Measurements from ENCODE around the gene NIPAL3. TPM values are rescaled to one million over a fixed set of nuclear protein-coding genes. Genes with fewer than 3 reads are reported as not detected.
"Not testable (repeated sequence)": the region's sequence is repeated elsewhere in the genome, so short reads cannot be mapped to it uniquely, and the experiment has no call there.

The NIPAL3 gene
- polyA plus RNA-seq, 2 donors, result 10.3 to 11.3 TPM

DNA sequence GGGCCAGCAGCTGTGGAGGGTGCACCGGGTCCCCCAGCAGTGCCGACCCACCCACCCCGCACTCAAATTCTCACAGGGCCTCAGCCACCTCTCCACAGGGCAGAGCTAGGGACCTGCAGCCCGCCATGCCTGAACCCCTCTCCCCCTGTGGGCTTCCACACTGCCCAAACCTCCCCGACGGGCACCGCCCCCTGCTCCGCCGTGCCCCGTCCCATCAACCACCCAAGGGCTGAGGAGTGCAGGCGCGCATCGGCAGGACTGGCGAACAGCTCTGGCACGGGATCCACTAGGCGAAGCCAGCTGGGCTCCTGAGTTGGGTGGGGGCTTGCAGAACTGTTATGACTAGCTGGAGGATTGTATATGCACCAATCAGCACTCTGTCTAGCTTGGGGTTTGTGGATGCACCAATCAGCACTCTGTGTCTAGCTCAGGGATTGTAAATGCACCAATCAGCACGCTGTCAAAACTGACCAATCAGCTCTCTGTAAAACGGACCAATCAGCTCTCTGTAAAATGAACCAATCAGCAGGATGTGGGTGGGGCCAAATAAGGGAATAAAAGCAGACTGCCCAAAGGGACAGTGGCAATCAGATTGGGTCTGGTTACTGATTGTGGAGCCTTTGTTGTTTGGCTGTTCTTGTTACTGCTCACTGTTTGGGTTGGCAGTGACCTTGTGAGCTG lies 74.6 kb downstream of the NIPAL3 start:
- 97% methylated on average over 18 of the region's 18 CpGs for WGBS, 2 donors

DNA sequence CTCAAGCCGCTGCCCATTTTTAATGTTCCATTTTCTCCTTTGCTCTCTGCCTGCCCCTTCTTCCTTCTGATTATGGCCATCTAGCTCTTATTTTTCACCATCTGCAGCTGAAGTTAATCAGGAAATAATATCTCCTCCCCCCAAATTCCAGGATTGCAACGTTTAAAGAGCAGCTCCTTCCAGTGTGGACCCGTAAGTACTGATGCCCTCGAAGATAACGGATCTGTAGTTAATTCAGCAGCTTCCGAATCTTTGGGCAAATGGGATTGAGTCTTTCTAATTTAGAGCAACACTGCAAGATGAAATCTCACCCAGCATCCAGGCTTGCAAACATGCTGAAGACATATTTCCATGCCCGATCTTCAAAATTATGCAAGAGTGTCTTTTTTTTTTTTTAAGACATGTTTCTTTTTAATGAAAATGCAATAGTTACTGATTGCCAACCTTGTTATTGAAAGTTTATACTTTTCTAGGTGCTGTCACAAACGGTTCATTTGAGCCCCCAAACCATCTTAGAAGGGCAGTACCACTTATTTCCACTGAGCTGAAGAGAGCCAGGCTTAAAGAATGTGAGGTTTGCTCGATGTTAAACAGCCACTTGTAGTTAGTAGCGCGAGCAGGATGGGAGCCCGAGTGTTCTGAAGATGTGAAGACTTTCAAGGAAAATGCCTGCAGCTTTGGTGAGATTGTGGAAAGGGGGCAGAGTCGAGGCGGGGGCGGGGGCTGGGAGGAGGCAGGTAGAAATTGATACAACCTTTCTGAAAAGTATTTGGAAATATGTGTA lies 76.2 kb downstream of the NIPAL3 start:
- Histone ChIP-seq H3K4me3 (ENCODE audit: low read depth in 1 of 2, low read length in 2 of 2) (no peak overlapping the region), H3K27ac (ENCODE audit: low read depth in 2 of 2, low read length in 1 of 2) (no peak overlapping the region), H3K36me3 (ENCODE audit: control insufficient read depth in 2 of 2, insufficient read depth in 2 of 2, low read length in 1 of 2) (no peaks in the 10 kb centered on the region), H3K4me1 (ENCODE audit: control insufficient read depth in 2 of 2, insufficient read depth in 2 of 2, low read length in 1 of 2) (no peaks in the 10 kb centered on the region), H3K27me3 (ENCODE audit: control insufficient read depth in 1 of 2, insufficient read depth in 2 of 2, low read length in 2 of 2) (no peaks in the 10 kb centered on the region), H3K9me3 (ENCODE audit: control insufficient read depth in 2 of 2, insufficient read depth in 1 of 2, low read depth in 1 of 2, low read length in 1 of 2) (no peaks in the 10 kb centered on the region)
- WGBS, 2 donors, result 57 to 62% methylated on average over 15 of the region's 15 CpGs

More for the DNA sequence above, 74.6 kb downstream of the NIPAL3 start:
- H3K36me3 ChIP-seq (ENCODE audit: control insufficient read depth in 2 of 2, insufficient read depth in 2 of 2, low read length in 1 of 2), result no peaks in the 10 kb centered on the region
- H3K9me3 ChIP-seq (ENCODE audit: control insufficient read depth in 2 of 2, insufficient read depth in 1 of 2, low read depth in 1 of 2, low read length in 1 of 2), result no peaks in the 10 kb centered on the region
- no peak overlapping the region for H3K27ac ChIP-seq (ENCODE audit: low read depth in 2 of 2, low read length in 1 of 2)
- no peaks in the 10 kb centered on the region for H3K4me1 ChIP-seq (ENCODE audit: control insufficient read depth in 2 of 2, insufficient read depth in 2 of 2, low read length in 1 of 2)
- H3K27me3 ChIP-seq (ENCODE audit: control insufficient read depth in 1 of 2, insufficient read depth in 2 of 2, low read length in 2 of 2), result no peaks in the 10 kb centered on the region
- H3K4me3 ChIP-seq (ENCODE audit: low read depth in 1 of 2, low read length in 2 of 2), result no peak overlapping the region

DNA sequence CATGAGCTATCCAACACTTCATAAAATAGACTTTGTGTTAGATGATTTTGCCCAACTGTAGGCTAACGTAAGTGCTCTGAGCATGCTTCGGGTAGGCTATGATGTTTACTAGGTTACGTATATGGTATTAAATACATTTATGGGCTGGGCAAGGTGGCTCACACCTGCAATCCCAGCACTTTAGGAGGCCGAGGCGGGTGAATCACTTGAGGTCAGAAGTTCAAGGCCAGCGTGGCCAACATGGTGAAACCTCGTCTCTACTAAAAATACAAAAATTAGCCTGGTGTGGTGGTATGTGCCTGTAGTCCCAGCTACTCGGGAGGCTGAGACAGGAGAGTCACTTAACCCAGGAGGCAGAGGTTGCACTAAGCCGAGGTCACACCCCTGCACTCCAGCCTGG lies 77.3 kb downstream of the NIPAL3 start:
- not testable (repeated sequence) for H3K36me3 ChIP-seq (ENCODE audit: control insufficient read depth in 2 of 2, insufficient read depth in 2 of 2, low read length in 1 of 2); H3K27me3 ChIP-seq (ENCODE audit: control insufficient read depth in 1 of 2, insufficient read depth in 2 of 2, low read length in 2 of 2); H3K27ac ChIP-seq (ENCODE audit: low read depth in 2 of 2, low read length in 1 of 2); H3K4me3 ChIP-seq (ENCODE audit: low read depth in 1 of 2, low read length in 2 of 2); H3K9me3 ChIP-seq (ENCODE audit: control insufficient read depth in 2 of 2, insufficient read depth in 1 of 2, low read depth in 1 of 2, low read length in 1 of 2); H3K4me1 ChIP-seq (ENCODE audit: control insufficient read depth in 2 of 2, insufficient read depth in 2 of 2, low read length in 1 of 2)
- 88 to 90% methylated on average over 9 of the region's 9 CpGs for WGBS, 2 donors

DNA sequence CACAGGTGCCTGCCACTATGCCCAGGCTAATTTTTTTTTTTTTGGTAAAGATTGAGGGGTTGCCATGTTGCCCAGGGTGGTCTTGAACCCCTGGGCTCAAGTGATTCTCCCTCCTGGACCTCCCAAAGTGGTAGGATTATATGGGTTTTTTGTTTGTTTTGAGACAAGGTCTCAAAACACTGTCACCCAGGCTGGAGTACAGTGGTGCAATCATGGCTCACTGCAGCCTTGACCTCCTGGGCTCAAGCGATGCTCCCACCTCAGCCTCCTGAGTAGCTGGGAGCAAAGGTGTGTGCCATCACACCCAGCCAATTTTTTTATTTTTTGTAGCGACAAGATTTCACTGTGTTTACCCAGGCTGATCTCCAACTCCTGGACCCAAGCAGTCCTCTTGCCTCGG lies 78.2 kb downstream of the NIPAL3 start:
- H3K36me3 ChIP-seq (ENCODE audit: control insufficient read depth in 2 of 2, insufficient read depth in 2 of 2, low read length in 1 of 2), result no peaks in the 10 kb centered on the region
- no peaks in the 10 kb centered on the region for H3K4me1 ChIP-seq (ENCODE audit: control insufficient read depth in 2 of 2, insufficient read depth in 2 of 2, low read length in 1 of 2)
- no peaks in the 10 kb centered on the region for H3K27me3 ChIP-seq (ENCODE audit: control insufficient read depth in 1 of 2, insufficient read depth in 2 of 2, low read length in 2 of 2)
- 72 to 81% methylated on average over 3 of the region's 3 CpGs for WGBS, 2 donors
- H3K27ac ChIP-seq (ENCODE audit: low read depth in 2 of 2, low read length in 1 of 2), result no peak overlapping the region
- H3K9me3 ChIP-seq (ENCODE audit: control insufficient read depth in 2 of 2, insufficient read depth in 1 of 2, low read depth in 1 of 2, low read length in 1 of 2), result no peaks in the 10 kb centered on the region
- H3K4me3 ChIP-seq (ENCODE audit: low read depth in 1 of 2, low read length in 2 of 2), result no peak overlapping the region

DNA sequence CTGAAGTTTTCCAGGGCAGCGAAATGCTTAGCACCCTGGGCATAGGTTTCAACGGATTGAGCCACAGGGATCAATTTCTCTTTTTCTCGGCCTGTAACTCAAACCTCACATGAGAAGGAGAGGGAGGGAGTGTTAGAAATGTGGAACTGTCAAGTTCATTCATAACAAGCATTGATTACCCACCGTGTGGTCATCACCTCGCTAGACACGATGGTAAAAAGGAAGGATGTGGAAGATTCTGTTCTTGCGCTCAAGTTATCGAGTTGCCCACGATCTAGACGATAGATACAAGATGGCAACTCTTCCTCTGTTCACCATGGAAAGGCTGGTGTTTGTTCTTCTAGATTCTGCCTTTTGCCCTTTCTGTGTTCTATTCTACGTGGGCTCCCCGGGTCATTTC lies 83.0 kb downstream of the NIPAL3 start:
- no peaks in the 10 kb centered on the region for H3K36me3 ChIP-seq (ENCODE audit: control insufficient read depth in 2 of 2, insufficient read depth in 2 of 2, low read length in 1 of 2)
- H3K27me3 ChIP-seq (ENCODE audit: control insufficient read depth in 1 of 2, insufficient read depth in 2 of 2, low read length in 2 of 2), result no peaks in the 10 kb centered on the region
- no peak overlapping the region for H3K4me3 ChIP-seq (ENCODE audit: low read depth in 1 of 2, low read length in 2 of 2)
- no peaks in the 10 kb centered on the region for H3K9me3 ChIP-seq (ENCODE audit: control insufficient read depth in 2 of 2, insufficient read depth in 1 of 2, low read depth in 1 of 2, low read length in 1 of 2)
- H3K4me1 ChIP-seq (ENCODE audit: control insufficient read depth in 2 of 2, insufficient read depth in 2 of 2, low read length in 1 of 2), result peaks cover 0 to 3% of the 10 kb centered on the region in 2 donors
- H3K27ac ChIP-seq (ENCODE audit: low read depth in 2 of 2, low read length in 1 of 2), result no peak overlapping the region
- WGBS, 2 donors, result 85 to 88% methylated on average over 12 of the region's 12 CpGs

DNA sequence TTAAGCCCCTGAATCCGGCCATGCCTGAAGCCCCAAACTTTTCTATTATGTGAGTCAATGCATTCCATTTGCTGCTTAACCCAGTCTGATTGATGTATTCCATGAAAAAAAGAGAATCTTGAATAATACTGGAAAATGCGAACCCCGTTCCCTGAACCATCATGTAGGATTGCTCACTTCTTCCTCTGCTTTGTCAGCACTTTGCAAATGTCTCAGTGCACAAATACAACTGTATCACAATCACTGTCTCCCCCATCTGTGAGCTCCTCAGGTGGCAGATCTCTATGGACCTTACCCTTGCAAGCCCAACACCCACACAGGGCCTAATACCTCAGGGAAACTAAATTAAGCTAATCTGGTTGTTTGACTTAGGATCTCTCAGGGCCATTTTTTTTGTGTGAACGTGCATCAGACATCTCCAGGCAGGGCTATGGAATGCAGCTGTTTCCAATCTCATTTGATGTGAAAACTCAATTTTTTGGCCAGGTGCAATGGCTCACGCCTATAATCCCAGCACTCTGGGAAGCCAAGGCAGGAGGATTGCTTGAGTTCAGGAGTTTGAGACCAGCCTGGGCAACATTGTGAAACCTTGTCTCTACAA lies 84.9 kb downstream of the NIPAL3 start:
- no peaks in the 10 kb centered on the region for H3K9me3 ChIP-seq (ENCODE audit: control insufficient read depth in 2 of 2, insufficient read depth in 1 of 2, low read depth in 1 of 2, low read length in 1 of 2)
- no peak overlapping the region for H3K4me3 ChIP-seq (ENCODE audit: low read depth in 1 of 2, low read length in 2 of 2)
- no peaks in the 10 kb centered on the region for H3K27me3 ChIP-seq (ENCODE audit: control insufficient read depth in 1 of 2, insufficient read depth in 2 of 2, low read length in 2 of 2)
- H3K36me3 ChIP-seq (ENCODE audit: control insufficient read depth in 2 of 2, insufficient read depth in 2 of 2, low read length in 1 of 2), result no peaks in the 10 kb centered on the region
- 68 to 70% methylated on average over 5 of the region's 5 CpGs for WGBS, 2 donors
- H3K27ac ChIP-seq (ENCODE audit: low read depth in 2 of 2, low read length in 1 of 2), result no peak overlapping the region
- H3K4me1 ChIP-seq (ENCODE audit: control insufficient read depth in 2 of 2, insufficient read depth in 2 of 2, low read length in 1 of 2), result peaks cover 0 to 3% of the 10 kb centered on the region in 2 donors

DNA sequence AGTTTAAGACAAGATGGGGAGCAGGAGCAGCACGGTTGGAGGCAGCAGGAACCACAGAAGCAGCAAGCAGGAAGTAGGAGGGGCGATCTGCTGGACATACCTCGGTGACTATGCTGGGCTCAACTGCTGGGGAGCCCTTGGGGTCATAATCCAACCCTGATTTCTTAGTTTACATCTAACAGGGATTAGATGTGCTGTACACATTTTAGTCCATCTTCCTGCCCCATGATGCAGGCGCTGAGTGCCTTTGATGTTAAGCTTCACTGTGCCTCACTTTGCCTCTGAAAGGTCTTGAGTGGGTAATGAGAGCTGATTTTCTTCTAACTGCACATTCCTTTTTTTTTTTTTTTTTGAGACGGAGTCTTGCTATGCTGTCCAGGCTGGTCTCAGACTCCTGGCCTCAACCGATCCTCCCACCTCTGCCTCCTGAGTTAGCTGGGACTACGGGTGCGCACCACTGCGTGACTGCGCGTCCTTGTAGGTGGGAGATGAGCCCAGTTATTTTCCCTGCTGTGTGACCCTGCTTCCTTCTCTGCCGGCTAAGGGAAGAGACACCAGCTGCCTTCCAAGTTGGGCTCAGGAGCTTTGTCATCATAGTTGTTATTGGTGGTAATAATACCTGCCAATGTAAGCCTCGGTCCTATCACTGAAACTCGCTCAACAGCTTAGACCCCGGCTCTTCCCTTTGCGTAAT lies 85.9 kb downstream of the NIPAL3 start:
- Histone ChIP-seq H3K36me3 (ENCODE audit: control insufficient read depth in 2 of 2, insufficient read depth in 2 of 2, low read length in 1 of 2) (no peaks in the 10 kb centered on the region), H3K9me3 (ENCODE audit: control insufficient read depth in 2 of 2, insufficient read depth in 1 of 2, low read depth in 1 of 2, low read length in 1 of 2) (no peaks in the 10 kb centered on the region), H3K27ac (ENCODE audit: low read depth in 2 of 2, low read length in 1 of 2) (peak overlapping the region; percentile 90 to 96), H3K4me1 (ENCODE audit: control insufficient read depth in 2 of 2, insufficient read depth in 2 of 2, low read length in 1 of 2) (peaks cover 0 to 6% of the 10 kb centered on the region in 2 donors), H3K4me3 (ENCODE audit: low read depth in 1 of 2, low read length in 2 of 2) (peak overlapping the region; percentile 69 to 78), H3K27me3 (ENCODE audit: control insufficient read depth in 1 of 2, insufficient read depth in 2 of 2, low read length in 2 of 2) (no peaks in the 10 kb centered on the region)
- 58 to 60% methylated on average over 16 of the region's 16 CpGs for WGBS, 2 donors

DNA sequence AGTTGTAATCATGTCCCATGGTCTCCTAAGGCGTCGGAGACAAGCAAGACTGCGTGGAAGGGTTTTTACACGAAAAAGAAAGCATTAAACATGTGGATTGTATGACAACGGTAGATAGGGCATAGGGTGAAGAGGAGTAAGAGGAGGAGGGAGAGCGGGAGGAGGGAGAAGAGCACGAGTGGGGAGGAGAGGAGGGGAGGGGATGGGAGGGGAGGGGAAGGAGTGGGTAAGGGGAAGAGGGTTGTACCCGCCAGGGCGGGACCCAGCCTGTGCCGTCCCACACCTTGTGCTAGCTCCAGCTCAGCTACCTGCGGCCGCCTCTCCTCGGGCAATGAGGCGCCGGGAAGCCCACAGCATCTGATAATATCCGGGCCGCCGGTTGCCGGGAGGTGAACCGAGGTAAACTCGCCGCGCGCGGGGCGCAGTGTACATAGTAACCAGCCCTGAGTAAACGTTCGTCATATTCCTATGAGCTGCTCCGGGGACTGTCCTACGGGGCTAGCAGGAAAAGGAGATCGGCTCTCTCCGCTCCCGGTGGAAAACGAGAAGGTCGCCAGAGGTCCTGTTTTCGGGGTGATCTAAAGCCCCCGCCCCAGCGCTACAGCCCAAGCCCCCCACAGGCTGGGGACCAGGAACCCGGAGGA lies 86.6 kb downstream of the NIPAL3 start:
- H3K9me3 ChIP-seq (ENCODE audit: control insufficient read depth in 2 of 2, insufficient read depth in 1 of 2, low read depth in 1 of 2, low read length in 1 of 2), result no peaks in the 10 kb centered on the region
- no peaks in the 10 kb centered on the region for H3K36me3 ChIP-seq (ENCODE audit: control insufficient read depth in 2 of 2, insufficient read depth in 2 of 2, low read length in 1 of 2)
- no peaks in the 10 kb centered on the region for H3K27me3 ChIP-seq (ENCODE audit: control insufficient read depth in 1 of 2, insufficient read depth in 2 of 2, low read length in 2 of 2)
- H3K4me3 ChIP-seq (ENCODE audit: low read depth in 1 of 2, low read length in 2 of 2), result peak overlapping the region; percentile 69 to 78
- H3K4me1 ChIP-seq (ENCODE audit: control insufficient read depth in 2 of 2, insufficient read depth in 2 of 2, low read length in 1 of 2), result peaks cover 0 to 6% of the 10 kb centered on the region in 2 donors
- WGBS, 2 donors, result 2% methylated on average over 36 to 39 of the region's 39 CpGs
- H3K27ac ChIP-seq (ENCODE audit: low read depth in 2 of 2, low read length in 1 of 2), result peak overlapping the region; percentile 90 to 96

DNA sequence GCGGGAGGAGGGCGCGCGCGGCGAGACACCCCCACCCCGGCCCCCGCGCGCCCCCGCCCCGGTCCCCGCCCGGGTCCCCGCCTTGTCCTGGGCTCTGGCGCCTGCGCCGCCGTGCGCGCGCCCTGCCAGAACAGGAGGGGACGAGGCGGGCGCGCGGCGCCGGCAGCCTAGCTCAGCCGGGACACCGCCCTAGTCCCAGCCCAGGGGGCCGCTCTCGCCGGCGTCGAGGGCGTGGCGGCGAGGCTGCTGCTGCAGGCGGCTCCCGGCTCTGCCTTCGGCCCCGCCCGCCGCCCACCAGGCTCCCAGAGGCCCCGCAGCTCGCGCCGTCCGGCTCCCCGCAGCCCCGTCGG lies 87.1 kb downstream of the NIPAL3 start, which contains the start of gene RCAN3:
Gene RCAN3 (plus strand): TSS at position 128 of the 350 bp plus-strand sequence. CDS start 11,537 bp downstream, outside the sequence.
- peak within 1 kb of the TSS; percentile 96 to 97 for H3K27ac ChIP-seq (ENCODE audit: low read depth in 2 of 2, low read length in 1 of 2)
- peak within 1 kb of the TSS; percentile 69 to 78 for H3K4me3 ChIP-seq (ENCODE audit: low read depth in 1 of 2, low read length in 2 of 2)
- no peaks in the 10 kb centered on the region for H3K9me3 ChIP-seq (ENCODE audit: control insufficient read depth in 2 of 2, insufficient read depth in 1 of 2, low read depth in 1 of 2, low read length in 1 of 2)
- H3K36me3 ChIP-seq (ENCODE audit: control insufficient read depth in 2 of 2, insufficient read depth in 2 of 2, low read length in 1 of 2), result no peaks in the 10 kb centered on the region
- WGBS, 2 donors, result 0 to 1% methylated on average over 37 to 53 of the region's 53 CpGs
- H3K27me3 ChIP-seq (ENCODE audit: control insufficient read depth in 1 of 2, insufficient read depth in 2 of 2, low read length in 2 of 2), result no peaks in the 10 kb centered on the region
- peaks cover 0 to 6% of the 10 kb centered on the region in 2 donors for H3K4me1 ChIP-seq (ENCODE audit: control insufficient read depth in 2 of 2, insufficient read depth in 2 of 2, low read length in 1 of 2)

All from esophagus (tissue), 2 donors.